CD1c-positive myeloid dendritic cell (primary cell): Measurements from ENCODE around the gene DDAH2.

Experiments used
- DNase-seq: peaks from one replicate; pipeline ENCODE4 v3.0.0-alpha.2; 2016; ENCODE audit errors: extremely low spot score

The DDAH2 gene

GRCh38 chr6:31730631-31731086, 1.6 kb upstream of the DDAH2 start:
- no peak for DNase-seq

- peak; percentile 75 for DNase-seq
Observed at GRCh38 chr6:31729979-31730630, 1.0 kb upstream of the DDAH2 start.

- DNase-seq: peak; percentile 89
Observed at GRCh38 chr6:31729515-31729978, 448 bp upstream of the DDAH2 start.

GRCh38 chr6:31727717-31728671, 1.1 kb downstream of the DDAH2 start:
- DNase-seq: no peak

- peak; percentile 89 for DNase-seq
Observed at GRCh38 chr6:31727034-31727716, 1.9 kb downstream of the DDAH2 start.

GRCh38 chr6:31725502-31726350, 3.4 kb downstream of the DDAH2 start:
- peak; percentile 93 for DNase-seq

- DNase-seq: no peak
Observed at GRCh38 chr6:31723980-31724691, 5.0 kb downstream of the DDAH2 start.

GRCh38 chr6:31723245-31723979, 5.7 kb downstream of the DDAH2 start, which contains the start of gene MPIG6B:
Gene MPIG6B, plus strand, starts transcription at chr6:31723373. Its CDS starts 11 bp downstream, at chr6:31723384.
- no peak for DNase-seq

GRCh38 chr6:31722173-31722572, 6.9 kb downstream of the DDAH2 start:
- DNase-seq: no peak

GRCh38 chr6:31721351-31722020, 7.6 kb downstream of the DDAH2 start, which contains the start of gene LY6G6C:
Gene LY6G6C, minus strand, starts transcription at chr6:31721746. Its CDS starts 67 bp downstream, at chr6:31721679.
- DNase-seq: no peak

- DNase-seq: no peak
Observed at GRCh38 chr6:31720196-31720770, 8.8 kb downstream of the DDAH2 start.

- DNase-seq: no peak
Observed at GRCh38 chr6:31719001-31719400, 10.1 kb downstream of the DDAH2 start.

- DNase-seq: no peak
Observed at GRCh38 chr6:31718265-31718664, 10.8 kb downstream of the DDAH2 start.

- no peak for DNase-seq
Observed at GRCh38 chr6:31717499-31718222, 11.4 kb downstream of the DDAH2 start.

- DNase-seq: no peak
Observed at GRCh38 chr6:31715022-31715958, 13.8 kb downstream of the DDAH2 start, which contains the start of gene LY6G6D. Gene LY6G6D, plus strand, starts transcription at chr6:31715348. Its CDS starts 8 bp downstream, at chr6:31715356.

GRCh38 chr6:31713991-31714684, 15.0 kb downstream of the DDAH2 start:
- no peak for DNase-seq
